ENCODE results near the gene LONRF3.

- TF ChIP-seq CTCF (IDR thresholded peaks at IDR 0.05) (no peak), EZH2 (IDR thresholded peaks at IDR 0.05) (no peak)
Measured at GRCh38 chrX:119010491-119010890, 36.1 kb downstream of the LONRF3 start.
